SK-N-MC (cell line): Measurements from ENCODE around the gene NTN4.

Experiments
- DNase-seq: peaks from one replicate; pipeline ENCODE4 v3.0.0-alpha.2; 2011; ENCODE audit warnings: low read depth, low spot score
- H3K27ac ChIP-seq: fragments of 200-600 bp; sonication (generic); 2 replicates; pipeline ENCODE4 v1.5.1; 2016; ENCODE audit warnings: mixed run types
- H3K36me3 ChIP-seq: fragments of 200-600 bp; sonication (generic); 2 replicates; pipeline ENCODE4 v1.6.1; 2017; ENCODE audit warnings: antibody characterized with exemption, low read length, mixed read lengths; ENCODE audit not compliant: insufficient read depth
- H3K4me3 ChIP-seq: fragments of 200-600 bp; sonication (generic); 2 replicates; pipeline ENCODE4 v1.5.1; 2016
- H3K9ac ChIP-seq: fragments of 200-600 bp; sonication (generic); 2 replicates; pipeline ENCODE4 v1.8.0; 2017; ENCODE audit warnings: mixed run types, mixed read lengths; ENCODE audit not compliant: insufficient read length
- H3K9me3 ChIP-seq: fragments of 200-600 bp; sonication (generic); 2 replicates; pipeline ENCODE4 v1.6.1; 2017; ENCODE audit warnings: low read depth, mild to moderate bottlenecking, antibody characterized with exemption, low read length, moderate library complexity, mixed read lengths
- EZH2 ChIP-seq: fragments of 200-600 bp; sonication (generic); IDR thresholded peaks from one replicate; pipeline ENCODE4 v1.6.1; 2017; ENCODE audit warnings: antibody characterized with exemption
- FOXP2 ChIP-seq: optimal IDR thresholded peaks from 2 replicates; pipeline ENCODE3; 2011; ENCODE audit warnings: mild to moderate bottlenecking, moderate library complexity; ENCODE audit not compliant: insufficient read depth; ENCODE audit errors: extremely low read length, control extremely low read depth
- POLR2AphosphoS5 ChIP-seq: IDR thresholded peaks from 2 replicates; pipeline ENCODE4 v1.6.1; 2012; ENCODE audit warnings: mild to moderate bottlenecking, low read depth, low read length, borderline replicate concordance

The NTN4 gene

GRCh38 chr12:95651681-95652080, 138.9 kb downstream of the NTN4 start:
- TF ChIP-seq FOXP2 (no peak), POLR2AphosphoS5 (no peak), EZH2 (no peak)
- Histone ChIP-seq H3K4me3 (no peak overlapping the region), H3K36me3 (no peaks in the 10 kb centered on the region), H3K9ac (no peak overlapping the region), H3K9me3 (no peaks in the 10 kb centered on the region), H3K27ac (no peak overlapping the region)
- no peak for DNase-seq

- Histone ChIP-seq H3K9ac (no peak overlapping the region), H3K27ac (no peak overlapping the region), H3K36me3 (no peaks in the 10 kb centered on the region), H3K4me3 (no peak overlapping the region), H3K9me3 (no peaks in the 10 kb centered on the region)
- no peak for DNase-seq
- TF ChIP-seq EZH2 (no peak), POLR2AphosphoS5 (no peak), FOXP2 (no peak)
Observed at GRCh38 chr12:95648990-95649791, 141.4 kb downstream of the NTN4 start.

GRCh38 chr12:95646781-95647190, 143.8 kb downstream of the NTN4 start:
- Histone ChIP-seq H3K9me3 (no peaks in the 10 kb centered on the region), H3K27ac (no peak overlapping the region)
- no peak for DNase-seq

GRCh38 chr12:95643256-95643655, 147.3 kb downstream of the NTN4 start:
- Histone ChIP-seq H3K36me3 (no peaks in the 10 kb centered on the region), H3K27ac (no peak overlapping the region), H3K4me3 (no peak overlapping the region), H3K9me3 (no peaks in the 10 kb centered on the region), H3K9ac (no peak overlapping the region)
- no peak for DNase-seq
- no peak for TF ChIP-seq EZH2
- TF ChIP-seq FOXP2 = no peak
- TF ChIP-seq POLR2AphosphoS5 = no peak

More at GRCh38 chr12:95646781-95647190, 143.8 kb downstream of the NTN4 start:
- H3K4me3 ChIP-seq = no peak overlapping the region
- no peak overlapping the region for H3K9ac ChIP-seq
- H3K36me3 ChIP-seq = no peaks in the 10 kb centered on the region
- TF ChIP-seq EZH2 = no peak
- no peak for TF ChIP-seq POLR2AphosphoS5
- TF ChIP-seq FOXP2 = no peak

- TF ChIP-seq EZH2 = no peak
- no peak for TF ChIP-seq POLR2AphosphoS5
- TF ChIP-seq FOXP2 = no peak
- no peak for DNase-seq
- no peak overlapping the region for H3K4me3 ChIP-seq
- no peaks in the 10 kb centered on the region for H3K9me3 ChIP-seq
- no peak overlapping the region for H3K27ac ChIP-seq
- no peak overlapping the region for H3K9ac ChIP-seq
- H3K36me3 ChIP-seq = no peaks in the 10 kb centered on the region
Observed at GRCh38 chr12:95642583-95642982, 148.0 kb downstream of the NTN4 start.

GRCh38 chr12:95641299-95641952, 149.1 kb downstream of the NTN4 start:
- Histone ChIP-seq H3K4me3 (no peak overlapping the region), H3K9me3 (no peaks in the 10 kb centered on the region), H3K27ac (no peak overlapping the region), H3K9ac (no peak overlapping the region), H3K36me3 (no peaks in the 10 kb centered on the region)
- no peak for DNase-seq
- TF ChIP-seq EZH2 (no peak), POLR2AphosphoS5 (no peak), FOXP2 (no peak)

- TF ChIP-seq POLR2AphosphoS5 = no peak
- TF ChIP-seq FOXP2 = no peak
- no peak for TF ChIP-seq EZH2
- no peak overlapping the region for H3K4me3 ChIP-seq
- no peak overlapping the region for H3K27ac ChIP-seq
Observed at GRCh38 chr12:95640516-95640915, 150.0 kb downstream of the NTN4 start.

GRCh38 chr12:95637471-95638155, 153.0 kb downstream of the NTN4 start:
- Histone ChIP-seq H3K9me3 (no peaks in the 10 kb centered on the region), H3K27ac (no peak overlapping the region), H3K36me3 (no peaks in the 10 kb centered on the region), H3K9ac (no peak overlapping the region), H3K4me3 (no peak overlapping the region)
- DNase-seq = no peak
- TF ChIP-seq EZH2 = no peak
- no peak for TF ChIP-seq FOXP2
- TF ChIP-seq POLR2AphosphoS5 = no peak

More at GRCh38 chr12:95640516-95640915, 150.0 kb downstream of the NTN4 start:
- no peaks in the 10 kb centered on the region for H3K36me3 ChIP-seq
- no peak for DNase-seq
- no peaks in the 10 kb centered on the region for H3K9me3 ChIP-seq
- H3K9ac ChIP-seq = no peak overlapping the region
